ENCODE results near the gene CELSR1. TPM values are rescaled to one million over a fixed set of nuclear protein-coding genes. Genes with fewer than 3 reads are reported as not detected.

Gene CELSR1
- total and polyA plus RNA-seq, 2 of the 13 experiments (the other 11 are each of a cell fraction or from before 2014, with no cell fraction given), result 0.78 to 1.8 TPM

DNA sequence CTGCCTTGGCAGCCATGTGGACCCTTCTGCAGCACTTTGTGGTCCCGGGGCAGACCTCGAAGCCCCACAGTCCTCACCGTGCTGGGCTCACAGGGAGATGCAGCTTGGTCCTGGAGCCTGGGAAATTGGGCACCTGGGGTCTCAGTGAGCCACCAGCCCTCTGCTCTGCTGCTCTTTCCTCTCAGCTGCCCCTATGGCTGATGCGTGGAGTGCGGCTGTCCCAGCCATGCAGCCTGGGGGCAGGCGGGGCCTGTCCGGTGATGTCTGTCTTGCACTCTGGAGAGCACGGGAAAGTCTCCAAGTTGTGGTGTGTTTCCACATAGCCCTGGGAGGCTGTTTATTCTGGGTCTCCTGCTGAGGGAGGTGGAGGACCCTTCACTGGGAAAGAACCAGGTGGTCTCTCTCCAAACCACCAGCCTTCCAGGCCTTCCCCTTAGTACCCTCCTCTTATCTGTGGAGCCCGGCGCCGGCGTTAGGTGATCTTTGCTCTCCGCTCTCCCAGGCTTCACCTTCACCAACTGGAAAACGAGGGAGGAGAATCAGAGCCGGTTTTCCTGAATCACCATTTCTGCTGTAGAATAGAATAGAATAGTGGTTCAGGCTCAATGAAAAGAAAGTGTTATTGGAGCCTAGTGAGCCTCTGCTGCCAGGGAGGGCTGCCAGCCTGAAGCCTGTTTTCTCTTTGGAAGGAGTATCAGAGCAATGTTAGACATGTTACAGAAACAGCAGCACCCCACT lies 41.6 kb upstream of the CELSR1 start:
- Histone ChIP-seq H3K27ac (ENCODE audit: extremely low read length, insufficient read depth, low read length) (peak overlapping the region; percentile 56), H4K20me1 (ENCODE audit: insufficient read depth, low read length) (peaks cover 6% of the 10 kb centered on the region), H3K79me2 (ENCODE audit: insufficient read depth, low read length) (peaks cover 25% of the 10 kb centered on the region), H3K4me3 (replicated peaks in 1 of 3; ENCODE audit: insufficient read depth in 1 of 3, low read depth in 2 of 3, low read length in 3 of 3) (peak overlapping the region; percentile 63 to 80 (median 64)), H3K9me3 (ENCODE audit: low read length) (no peaks in the 10 kb centered on the region), H3K36me3 (replicated peaks in 1 of 2; ENCODE audit: control insufficient read depth in 1 of 2, insufficient read depth in 2 of 2, low read length in 2 of 2) (no peaks in the 10 kb centered on the region), H2AFZ (ENCODE audit: low read length) (no peak overlapping the region), H3K4me2 (ENCODE audit: low read depth, low read length) (peak overlapping the region; percentile 98), H3K9ac (ENCODE audit: insufficient read depth, low read depth, low read length) (peak overlapping the region; percentile 74), H3K4me1 (ENCODE audit: insufficient read depth, low read length) (peaks cover 75% of the 10 kb centered on the region), H3K27me3 (ENCODE audit: control insufficient read depth in 1 of 2, insufficient read depth in 2 of 2, low read length in 2 of 2) (peaks cover 0 to under 1% of the 10 kb centered on the region in 2 experiments; a peak in 1 of 5 replicates)
- ChIA-PET POLR2A (no interaction called here), CTCF (ENCODE audit: low intra/inter-chr PET ratio, low total read pairs) (no interaction called here)
- WGBS (ENCODE audit: low lambda C conversion rate), result 1% methylated on average over 14 of the region's 15 CpGs
- ATAC-seq, result peak; percentile 73
- peak; percentile 64 for DNase-seq (ENCODE audit: low spot score)
- in situ Hi-C loops (cut with HindIII; ENCODE audit: extremely low pct_ligation_motif_present, low pct_unique_long_range_greater_than_20kb), result no loop called here
- BruUV-seq (replicated peaks), result no TSS peak
- peak; percentile 78 for FAIRE-seq
- intact Hi-C loops (cut with micrococcal nuclease; ENCODE audit: unreplicated experiment), result loop anchor here (5.0 to 10.0 kb wide), 2 partner anchors 73 to 156 kb away; partner anchors contain the start of gene CERK
- TF ChIP-seq ZNF746 (CRISPR knock-in tag; IDR thresholded peaks at IDR 0.05), result no peak
- TF ChIP-seq, protein P1, sequence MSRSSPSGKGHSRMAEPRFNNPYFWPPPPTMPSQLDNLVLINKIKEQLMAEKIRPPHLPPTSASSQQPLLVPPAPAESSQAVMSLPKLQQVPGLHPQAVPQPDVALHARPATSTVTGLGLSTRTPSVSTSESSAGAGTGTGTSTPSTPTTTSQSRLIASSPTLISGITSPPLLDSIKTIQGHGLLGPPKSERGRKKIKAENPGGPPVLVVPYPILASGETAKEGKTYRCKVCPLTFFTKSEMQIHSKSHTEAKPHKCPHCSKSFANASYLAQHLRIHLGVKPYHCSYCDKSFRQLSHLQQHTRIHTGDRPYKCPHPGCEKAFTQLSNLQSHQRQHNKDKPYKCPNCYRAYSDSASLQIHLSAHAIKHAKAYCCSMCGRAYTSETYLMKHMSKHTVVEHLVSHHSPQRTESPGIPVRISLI (CRISPR knock-in tag; IDR thresholded peaks at IDR 0.05; ENCODE audit: borderline replicate concordance), result no peak
- TF ChIP-seq, protein P2, sequence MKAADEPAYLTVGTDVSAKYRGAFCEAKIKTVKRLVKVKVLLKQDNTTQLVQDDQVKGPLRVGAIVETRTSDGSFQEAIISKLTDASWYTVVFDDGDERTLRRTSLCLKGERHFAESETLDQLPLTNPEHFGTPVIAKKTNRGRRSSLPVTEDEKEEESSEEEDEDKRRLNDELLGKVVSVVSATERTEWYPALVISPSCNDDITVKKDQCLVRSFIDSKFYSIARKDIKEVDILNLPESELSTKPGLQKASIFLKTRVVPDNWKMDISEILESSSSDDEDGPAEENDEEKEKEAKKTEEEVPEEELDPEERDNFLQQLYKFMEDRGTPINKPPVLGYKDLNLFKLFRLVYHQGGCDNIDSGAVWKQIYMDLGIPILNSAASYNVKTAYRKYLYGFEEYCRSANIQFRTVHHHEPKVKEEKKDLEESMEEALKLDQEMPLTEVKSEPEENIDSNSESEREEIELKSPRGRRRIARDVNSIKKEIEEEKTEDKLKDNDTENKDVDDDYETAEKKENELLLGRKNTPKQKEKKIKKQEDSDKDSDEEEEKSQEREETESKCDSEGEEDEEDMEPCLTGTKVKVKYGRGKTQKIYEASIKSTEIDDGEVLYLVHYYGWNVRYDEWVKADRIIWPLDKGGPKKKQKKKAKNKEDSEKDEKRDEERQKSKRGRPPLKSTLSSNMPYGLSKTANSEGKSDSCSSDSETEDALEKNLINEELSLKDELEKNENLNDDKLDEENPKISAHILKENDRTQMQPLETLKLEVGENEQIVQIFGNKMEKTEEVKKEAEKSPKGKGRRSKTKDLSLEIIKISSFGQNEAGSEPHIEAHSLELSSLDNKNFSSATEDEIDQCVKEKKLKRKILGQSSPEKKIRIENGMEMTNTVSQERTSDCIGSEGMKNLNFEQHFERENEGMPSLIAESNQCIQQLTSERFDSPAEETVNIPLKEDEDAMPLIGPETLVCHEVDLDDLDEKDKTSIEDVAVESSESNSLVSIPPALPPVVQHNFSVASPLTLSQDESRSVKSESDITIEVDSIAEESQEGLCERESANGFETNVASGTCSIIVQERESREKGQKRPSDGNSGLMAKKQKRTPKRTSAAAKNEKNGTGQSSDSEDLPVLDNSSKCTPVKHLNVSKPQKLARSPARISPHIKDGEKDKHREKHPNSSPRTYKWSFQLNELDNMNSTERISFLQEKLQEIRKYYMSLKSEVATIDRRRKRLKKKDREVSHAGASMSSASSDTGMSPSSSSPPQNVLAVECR (CRISPR knock-in tag; IDR thresholded peaks at IDR 0.05; ENCODE audit: borderline replicate concordance), result peak; percentile 48; the same call in 1 of the 2 replicates
- no peak for TF ChIP-seq ZNF607 (CRISPR knock-in tag; IDR thresholded peaks at IDR 0.05; ENCODE audit: borderline replicate concordance)
- peak; percentile 15; the same call in 1 of the 2 replicates for TF ChIP-seq MYC (CRISPR knock-in tag; IDR thresholded peaks at IDR 0.05; ENCODE audit: borderline replicate concordance)
- TF ChIP-seq NFE2 (CRISPR knock-in tag; IDR thresholded peaks at IDR 0.05), result no peak
- no peak for TF ChIP-seq HOXD1 (CRISPR knock-in tag; IDR thresholded peaks at IDR 0.05)
- no peak for TF ChIP-seq CREB1 (IDR thresholded peaks at IDR 0.05)
- no peak for TF ChIP-seq CREB1 (CRISPR knock-in tag; IDR thresholded peaks at IDR 0.05)
- TF ChIP-seq, protein P3, sequence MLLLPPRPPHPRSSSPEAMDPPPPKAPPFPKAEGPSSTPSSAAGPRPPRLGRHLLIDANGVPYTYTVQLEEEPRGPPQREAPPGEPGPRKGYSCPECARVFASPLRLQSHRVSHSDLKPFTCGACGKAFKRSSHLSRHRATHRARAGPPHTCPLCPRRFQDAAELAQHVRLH (CRISPR knock-in tag; IDR thresholded peaks at IDR 0.05; ENCODE audit: borderline replicate concordance, low read depth), result no peak
- TF ChIP-seq, protein P4, sequence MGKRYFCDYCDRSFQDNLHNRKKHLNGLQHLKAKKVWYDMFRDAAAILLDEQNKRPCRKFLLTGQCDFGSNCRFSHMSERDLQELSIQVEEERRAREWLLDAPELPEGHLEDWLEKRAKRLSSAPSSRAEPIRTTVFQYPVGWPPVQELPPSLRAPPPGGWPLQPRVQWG (CRISPR knock-in tag; IDR thresholded peaks at IDR 0.05; ENCODE audit: borderline replicate concordance, low read depth), result no peak
- no peak for TF ChIP-seq ZNF598 (CRISPR knock-in tag; IDR thresholded peaks at IDR 0.05; ENCODE audit: borderline replicate concordance)
- TF ChIP-seq ZBTB7B (CRISPR knock-in tag; IDR thresholded peaks at IDR 0.05), result peak; percentile 71; the same call in 1 of the 2 replicates
- TF ChIP-seq, protein P5, sequence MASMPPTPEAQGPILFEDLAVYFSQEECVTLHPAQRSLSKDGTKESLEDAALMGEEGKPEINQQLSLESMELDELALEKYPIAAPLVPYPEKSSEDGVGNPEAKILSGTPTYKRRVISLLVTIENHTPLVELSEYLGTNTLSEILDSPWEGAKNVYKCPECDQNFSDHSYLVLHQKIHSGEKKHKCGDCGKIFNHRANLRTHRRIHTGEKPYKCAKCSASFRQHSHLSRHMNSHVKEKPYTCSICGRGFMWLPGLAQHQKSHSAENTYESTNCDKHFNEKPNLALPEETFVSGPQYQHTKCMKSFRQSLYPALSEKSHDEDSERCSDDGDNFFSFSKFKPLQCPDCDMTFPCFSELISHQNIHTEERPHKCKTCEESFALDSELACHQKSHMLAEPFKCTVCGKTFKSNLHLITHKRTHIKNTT (CRISPR knock-in tag; IDR thresholded peaks at IDR 0.05), result no peak
- TF ChIP-seq, protein P6, sequence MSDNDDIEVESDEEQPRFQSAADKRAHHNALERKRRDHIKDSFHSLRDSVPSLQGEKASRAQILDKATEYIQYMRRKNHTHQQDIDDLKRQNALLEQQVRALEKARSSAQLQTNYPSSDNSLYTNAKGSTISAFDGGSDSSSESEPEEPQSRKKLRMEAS (IDR thresholded peaks at IDR 0.05), result peak; percentile 50; the same call in 1 of the 2 replicates
- no peak for TF ChIP-seq ZNF816 (CRISPR knock-in tag; IDR thresholded peaks at IDR 0.05; ENCODE audit: borderline replicate concordance)
